ENCODE data around the gene ZNF385B.

GRCh38 chr2:179650420-179650819 is 211.0 kb downstream of the ZNF385B start:
- TF ChIP-seq STAT6 (CRISPR knock-in tag; conservative IDR thresholded peaks at IDR 0.05; ENCODE audit: low read depth) (no peak), TEAD4 (CRISPR knock-in tag; IDR thresholded peaks at IDR 0.05) (no peak), IRF2 (CRISPR knock-in tag; IDR thresholded peaks at IDR 0.05; ENCODE audit: borderline replicate concordance, low read depth) (no peak), ATF6 (CRISPR knock-in tag; IDR thresholded peaks at IDR 0.05) (no peak), NR2C2 (CRISPR knock-in tag; IDR thresholded peaks at IDR 0.05) (no peak), JUN (CRISPR knock-in tag; IDR thresholded peaks at IDR 0.05) (no peak), ELF4 (CRISPR knock-in tag; IDR thresholded peaks at IDR 0.05; ENCODE audit: low read depth) (no peak), SP1 (CRISPR knock-in tag; conservative IDR thresholded peaks at IDR 0.05) (no peak), ESRRA (CRISPR knock-in tag; IDR thresholded peaks at IDR 0.05; ENCODE audit: borderline replicate concordance) (no peak), ZNF263 (CRISPR knock-in tag; IDR thresholded peaks at IDR 0.05; ENCODE audit: low read depth) (no peak)
- TF ChIP-seq, protein P1, sequence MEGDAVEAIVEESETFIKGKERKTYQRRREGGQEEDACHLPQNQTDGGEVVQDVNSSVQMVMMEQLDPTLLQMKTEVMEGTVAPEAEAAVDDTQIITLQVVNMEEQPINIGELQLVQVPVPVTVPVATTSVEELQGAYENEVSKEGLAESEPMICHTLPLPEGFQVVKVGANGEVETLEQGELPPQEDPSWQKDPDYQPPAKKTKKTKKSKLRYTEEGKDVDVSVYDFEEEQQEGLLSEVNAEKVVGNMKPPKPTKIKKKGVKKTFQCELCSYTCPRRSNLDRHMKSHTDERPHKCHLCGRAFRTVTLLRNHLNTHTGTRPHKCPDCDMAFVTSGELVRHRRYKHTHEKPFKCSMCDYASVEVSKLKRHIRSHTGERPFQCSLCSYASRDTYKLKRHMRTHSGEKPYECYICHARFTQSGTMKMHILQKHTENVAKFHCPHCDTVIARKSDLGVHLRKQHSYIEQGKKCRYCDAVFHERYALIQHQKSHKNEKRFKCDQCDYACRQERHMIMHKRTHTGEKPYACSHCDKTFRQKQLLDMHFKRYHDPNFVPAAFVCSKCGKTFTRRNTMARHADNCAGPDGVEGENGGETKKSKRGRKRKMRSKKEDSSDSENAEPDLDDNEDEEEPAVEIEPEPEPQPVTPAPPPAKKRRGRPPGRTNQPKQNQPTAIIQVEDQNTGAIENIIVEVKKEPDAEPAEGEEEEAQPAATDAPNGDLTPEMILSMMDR (IDR thresholded peaks at IDR 0.05) = no peak
- TF ChIP-seq, protein P2, sequence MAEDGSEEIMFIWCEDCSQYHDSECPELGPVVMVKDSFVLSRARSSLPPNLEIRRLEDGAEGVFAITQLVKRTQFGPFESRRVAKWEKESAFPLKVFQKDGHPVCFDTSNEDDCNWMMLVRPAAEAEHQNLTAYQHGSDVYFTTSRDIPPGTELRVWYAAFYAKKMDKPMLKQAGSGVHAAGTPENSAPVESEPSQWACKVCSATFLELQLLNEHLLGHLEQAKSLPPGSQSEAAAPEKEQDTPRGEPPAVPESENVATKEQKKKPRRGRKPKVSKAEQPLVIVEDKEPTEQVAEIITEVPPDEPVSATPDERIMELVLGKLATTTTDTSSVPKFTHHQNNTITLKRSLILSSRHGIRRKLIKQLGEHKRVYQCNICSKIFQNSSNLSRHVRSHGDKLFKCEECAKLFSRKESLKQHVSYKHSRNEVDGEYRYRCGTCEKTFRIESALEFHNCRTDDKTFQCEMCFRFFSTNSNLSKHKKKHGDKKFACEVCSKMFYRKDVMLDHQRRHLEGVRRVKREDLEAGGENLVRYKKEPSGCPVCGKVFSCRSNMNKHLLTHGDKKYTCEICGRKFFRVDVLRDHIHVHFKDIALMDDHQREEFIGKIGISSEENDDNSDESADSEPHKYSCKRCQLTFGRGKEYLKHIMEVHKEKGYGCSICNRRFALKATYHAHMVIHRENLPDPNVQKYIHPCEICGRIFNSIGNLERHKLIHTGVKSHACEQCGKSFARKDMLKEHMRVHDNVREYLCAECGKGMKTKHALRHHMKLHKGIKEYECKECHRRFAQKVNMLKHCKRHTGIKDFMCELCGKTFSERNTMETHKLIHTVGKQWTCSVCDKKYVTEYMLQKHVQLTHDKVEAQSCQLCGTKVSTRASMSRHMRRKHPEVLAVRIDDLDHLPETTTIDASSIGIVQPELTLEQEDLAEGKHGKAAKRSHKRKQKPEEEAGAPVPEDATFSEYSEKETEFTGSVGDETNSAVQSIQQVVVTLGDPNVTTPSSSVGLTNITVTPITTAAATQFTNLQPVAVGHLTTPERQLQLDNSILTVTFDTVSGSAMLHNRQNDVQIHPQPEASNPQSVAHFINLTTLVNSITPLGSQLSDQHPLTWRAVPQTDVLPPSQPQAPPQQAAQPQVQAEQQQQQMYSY (CRISPR knock-in tag; IDR thresholded peaks at IDR 0.05) = no peak
- TF ChIP-seq, protein P3, sequence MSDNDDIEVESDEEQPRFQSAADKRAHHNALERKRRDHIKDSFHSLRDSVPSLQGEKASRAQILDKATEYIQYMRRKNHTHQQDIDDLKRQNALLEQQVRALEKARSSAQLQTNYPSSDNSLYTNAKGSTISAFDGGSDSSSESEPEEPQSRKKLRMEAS (CRISPR knock-in tag; IDR thresholded peaks at IDR 0.05) = no peak
